Fibroblast of the aortic adventitia (primary cell): ENCODE measurements around the gene UNC79. TPM values are rescaled to one million over a fixed set of nuclear protein-coding genes. Genes with fewer than 3 reads are reported as not detected.

Source experiments
- DNase-seq: peaks from one replicate; pipeline ENCODE4 v3.0.0-alpha.2; 2010; ENCODE audit warnings: low read depth
- H3K4me3 ChIP-seq: 2 replicates; pipeline ENCODE4 v1.5.1; 2011; ENCODE audit warnings: low read depth, mild to moderate bottlenecking, control low read depth, low read length, moderate library complexity
- small RNA-seq: library from RNA; depleted of rRNA; stranded (forward); fragments of <200 nt; gene quantifications from one replicate; pipeline ENCODE3, GENCODE V24; 2012
- total RNA-seq: library from RNA; depleted of rRNA; stranded (reverse); fragments of >200 nt; gene quantifications from 2 replicates; pipeline ENCODE4 v1.2.3, GENCODE V29; 2012; ENCODE audit warnings: low replicate concordance
- TF ChIP-seq, protein P1 (sequence below): IDR thresholded peaks from 2 replicates; pipeline ENCODE4 v1.5.1; 2011; ENCODE audit warnings: mild to moderate bottlenecking, low read length, control low read depth, inconsistent platforms; ENCODE audit not compliant: insufficient read depth

The UNC79 gene
- total RNA-seq, 1 donor, result 0.09 TPM

DNA sequence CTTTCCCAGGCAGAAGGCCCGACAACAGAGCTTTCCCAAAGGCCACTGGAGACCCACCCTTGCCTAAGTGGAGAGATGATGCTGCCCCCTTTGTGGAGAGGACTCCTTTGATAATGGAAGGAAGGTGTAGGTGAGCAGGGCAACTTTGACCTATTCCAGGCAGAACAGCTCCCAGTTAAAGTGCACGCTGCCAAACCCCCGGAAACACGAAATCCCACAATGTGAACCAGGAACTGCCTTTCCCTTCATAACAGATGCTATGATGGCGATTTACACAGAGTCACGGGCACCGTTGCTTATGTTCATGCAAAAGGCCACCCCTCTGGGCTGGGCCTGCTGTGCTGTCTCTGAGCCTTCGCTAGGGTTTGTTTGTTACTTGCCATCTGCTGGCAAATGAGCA is 322.9 kb downstream of the UNC79 start:
- TF ChIP-seq, protein P1, sequence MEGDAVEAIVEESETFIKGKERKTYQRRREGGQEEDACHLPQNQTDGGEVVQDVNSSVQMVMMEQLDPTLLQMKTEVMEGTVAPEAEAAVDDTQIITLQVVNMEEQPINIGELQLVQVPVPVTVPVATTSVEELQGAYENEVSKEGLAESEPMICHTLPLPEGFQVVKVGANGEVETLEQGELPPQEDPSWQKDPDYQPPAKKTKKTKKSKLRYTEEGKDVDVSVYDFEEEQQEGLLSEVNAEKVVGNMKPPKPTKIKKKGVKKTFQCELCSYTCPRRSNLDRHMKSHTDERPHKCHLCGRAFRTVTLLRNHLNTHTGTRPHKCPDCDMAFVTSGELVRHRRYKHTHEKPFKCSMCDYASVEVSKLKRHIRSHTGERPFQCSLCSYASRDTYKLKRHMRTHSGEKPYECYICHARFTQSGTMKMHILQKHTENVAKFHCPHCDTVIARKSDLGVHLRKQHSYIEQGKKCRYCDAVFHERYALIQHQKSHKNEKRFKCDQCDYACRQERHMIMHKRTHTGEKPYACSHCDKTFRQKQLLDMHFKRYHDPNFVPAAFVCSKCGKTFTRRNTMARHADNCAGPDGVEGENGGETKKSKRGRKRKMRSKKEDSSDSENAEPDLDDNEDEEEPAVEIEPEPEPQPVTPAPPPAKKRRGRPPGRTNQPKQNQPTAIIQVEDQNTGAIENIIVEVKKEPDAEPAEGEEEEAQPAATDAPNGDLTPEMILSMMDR, result no peak
- no peak overlapping the region for H3K4me3 ChIP-seq
- DNase-seq, result no peak

DNA sequence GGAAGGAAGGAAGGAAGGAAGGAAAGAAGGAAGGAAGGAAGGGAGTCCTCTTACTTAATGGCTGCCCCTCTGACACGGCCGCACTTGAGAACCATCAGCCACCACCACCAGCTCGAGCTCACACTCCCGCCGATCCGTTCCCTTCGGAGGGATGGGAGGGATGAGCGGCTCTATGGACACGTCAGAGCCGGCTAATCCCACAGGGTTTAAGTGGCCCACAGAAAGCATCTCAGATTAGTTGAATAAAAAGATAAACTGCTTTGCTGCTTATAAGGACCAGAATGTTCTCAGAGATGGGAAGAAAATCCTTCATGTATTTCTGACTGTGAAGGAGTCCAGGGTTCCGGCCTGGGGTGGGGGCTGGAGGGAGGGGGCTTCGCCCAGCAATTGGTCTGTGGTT is 326.5 kb downstream of the UNC79 start:
- TF ChIP-seq, protein P1, result no peak
- no peak for DNase-seq
- no peak overlapping the region for H3K4me3 ChIP-seq

Small RNAs within 50 kb of the gene (small RNA-seq; reads per million reads assigned to genes)
- gene RF00019, result not detected
- gene RF02271, result not detected
- not detected for gene RNU6-1258P

Other genes starting within 250 kb of the UNC79 start
- gene MOAP1, start 246.0 kb upstream of the UNC79 start, total RNA-seq, result 5.7 and 12.7 TPM in 2 replicates
- gene LYSET, start 245.6 kb upstream of the UNC79 start, total RNA-seq, result 2.4 and 12.1 TPM in 2 replicates
- gene GON7, start 223.9 kb upstream of the UNC79 start, total RNA-seq, result 17.3 and 28.1 TPM in 2 replicates
- 43.3 and 46.9 TPM in 2 replicates for gene UBR7, start 223.7 kb upstream of the UNC79 start, total RNA-seq
- gene BTBD7, start 97.9 kb upstream of the UNC79 start, total RNA-seq, result 38.0 and 39.6 TPM in 2 replicates
- not detected in 2 replicates for gene COX8C, start 83.8 kb upstream of the UNC79 start, total RNA-seq